Measurements from ENCODE around the gene PLEKHM2.

Gene PLEKHM2

GRCh38 chr1:15744122-15744679 is 60.1 kb downstream of the PLEKHM2 start:
- no peaks in the 10 kb centered on the region for H3K9me3 ChIP-seq
- no peak for DNase-seq
- H3K27me3 ChIP-seq: no peaks in the 10 kb centered on the region
- H3K4me3 ChIP-seq (ENCODE audit: low read depth, low read length): no peak overlapping the region
- no peaks in the 10 kb centered on the region for H3K4me1 ChIP-seq
- no peaks in the 10 kb centered on the region for H3K36me3 ChIP-seq
- TF ChIP-seq CTCF (IDR thresholded peaks at IDR 0.05; ENCODE audit: low read depth, low read length): no peak

GRCh38 chr1:15747378-15747777 is 63.3 kb downstream of the PLEKHM2 start:
- no peaks in the 10 kb centered on the region for H3K9me3 ChIP-seq
- no peaks in the 10 kb centered on the region for H3K4me1 ChIP-seq
- H3K27me3 ChIP-seq: no peaks in the 10 kb centered on the region
- no peak for TF ChIP-seq CTCF (IDR thresholded peaks at IDR 0.05; ENCODE audit: low read depth, low read length)
- no peak overlapping the region for H3K4me3 ChIP-seq (ENCODE audit: low read depth, low read length)
- DNase-seq: no peak
- no peaks in the 10 kb centered on the region for H3K36me3 ChIP-seq

- Histone ChIP-seq H3K9me3 (no peaks in the 10 kb centered on the region), H3K4me1 (no peaks in the 10 kb centered on the region), H3K27me3 (no peaks in the 10 kb centered on the region), H3K36me3 (no peaks in the 10 kb centered on the region), H3K4me3 (ENCODE audit: low read depth, low read length) (no peak overlapping the region)
- no peak for DNase-seq
- TF ChIP-seq CTCF (IDR thresholded peaks at IDR 0.05; ENCODE audit: low read depth, low read length): no peak
These were observed 64.1 kb downstream of the PLEKHM2 start for GRCh38 chr1:15748264-15748663.

GRCh38 chr1:15748690-15749398 is 64.7 kb downstream of the PLEKHM2 start:
- Histone ChIP-seq H3K4me3 (ENCODE audit: low read depth, low read length) (no peak overlapping the region), H3K36me3 (no peaks in the 10 kb centered on the region), H3K9me3 (no peaks in the 10 kb centered on the region), H3K27me3 (no peaks in the 10 kb centered on the region), H3K4me1 (no peaks in the 10 kb centered on the region)
- no peak for TF ChIP-seq CTCF (IDR thresholded peaks at IDR 0.05; ENCODE audit: low read depth, low read length)
- no peak for DNase-seq

GRCh38 chr1:15749399-15750291 is 65.5 kb downstream of the PLEKHM2 start:
- DNase-seq: no peak
- Histone ChIP-seq H3K27me3 (no peaks in the 10 kb centered on the region), H3K4me3 (ENCODE audit: low read depth, low read length) (no peak overlapping the region), H3K36me3 (no peaks in the 10 kb centered on the region), H3K4me1 (no peaks in the 10 kb centered on the region), H3K9me3 (no peaks in the 10 kb centered on the region)
- no peak for TF ChIP-seq CTCF (IDR thresholded peaks at IDR 0.05; ENCODE audit: low read depth, low read length)
